GM23338 (cell line): ENCODE data around the gene OSBPL1A.
"Not testable (repeated sequence)": the region's sequence is repeated elsewhere in the genome, so short reads cannot be mapped to it uniquely, and the experiment has no call there.

Source experiments
- CREB1 ChIP-seq: fragments of 250-450 bp; sonication (Bioruptor Pico); IDR thresholded peaks from 2 replicates; pipeline ENCODE4 v1.5.0; 2020; ENCODE audit warnings: low read depth, mild to moderate bottlenecking, moderate library complexity
- EZH2 ChIP-seq: fragments of 200-600 bp; sonication (generic); IDR thresholded peaks from one replicate; pipeline ENCODE4 v1.8.0; 2017; ENCODE audit warnings: antibody characterized with exemption, mild to moderate bottlenecking, low read depth; ENCODE audit not compliant: unreplicated experiment
- EZH2phosphoT487 ChIP-seq: fragments of 200-600 bp; sonication (generic); IDR thresholded peaks from one replicate; pipeline ENCODE4 v1.8.1; 2018; ENCODE audit warnings: antibody characterized with exemption; ENCODE audit not compliant: unreplicated experiment
- JUNB ChIP-seq: IDR thresholded peaks from one replicate; pipeline ENCODE4 v1.6.1; 2016; ENCODE audit warnings: antibody characterized with exemption; ENCODE audit not compliant: unreplicated experiment
- NANOG ChIP-seq: IDR thresholded peaks from 2 replicates; pipeline ENCODE4 v1.6.1; 2016; ENCODE audit warnings: antibody characterized with exemption, borderline replicate concordance
- POLR2AphosphoS5 ChIP-seq: IDR thresholded peaks from 2 replicates; pipeline ENCODE4 v1.6.1; 2016; ENCODE audit warnings: antibody characterized with exemption, low read depth
- STAT1 ChIP-seq: IDR thresholded peaks from one replicate; pipeline ENCODE4 v1.6.1; 2016; ENCODE audit warnings: antibody characterized with exemption; ENCODE audit not compliant: unreplicated experiment
- ZNF114 ChIP-seq: fragments of 250-450 bp; sonication (Bioruptor Pico); IDR thresholded peaks from 2 replicates; pipeline ENCODE4 v1.5.0; 2020; ENCODE audit warnings: mild to moderate bottlenecking, moderate library complexity
- ZNF331 ChIP-seq: fragments of 250-450 bp; sonication (Bioruptor Pico); IDR thresholded peaks from 2 replicates; pipeline ENCODE4 v1.5.0; 2020; ENCODE audit warnings: low read depth, mild to moderate bottlenecking, moderate library complexity
- TF ChIP-seq, protein P1 (sequence below), 2 experiments: fragments of 200-600 bp in 1 of 2; sonication (generic) in 1 of 2; conservative IDR thresholded peaks; 2 replicates each; pipeline versions ENCODE4 v1.5.1 to v1.6.1; 2016 to 2017; ENCODE audit warnings: antibody characterized with exemption in 2 of 2, low read depth in 2 of 2, mild to moderate bottlenecking in 2 of 2, moderate library complexity in 1 of 2
- TF ChIP-seq, protein P2 (sequence below): IDR thresholded peaks from one replicate; pipeline ENCODE4 v1.6.1; 2018; ENCODE audit warnings: antibody characterized with exemption; ENCODE audit not compliant: unreplicated experiment
- TF ChIP-seq, protein P3 (sequence below): IDR thresholded peaks from 2 replicates; pipeline ENCODE4 v1.6.1; 2016; ENCODE audit warnings: antibody characterized with exemption

GRCh38 chr18:24149591-24149990 is 248.0 kb downstream of the OSBPL1A start:
- TF ChIP-seq, protein P1, sequence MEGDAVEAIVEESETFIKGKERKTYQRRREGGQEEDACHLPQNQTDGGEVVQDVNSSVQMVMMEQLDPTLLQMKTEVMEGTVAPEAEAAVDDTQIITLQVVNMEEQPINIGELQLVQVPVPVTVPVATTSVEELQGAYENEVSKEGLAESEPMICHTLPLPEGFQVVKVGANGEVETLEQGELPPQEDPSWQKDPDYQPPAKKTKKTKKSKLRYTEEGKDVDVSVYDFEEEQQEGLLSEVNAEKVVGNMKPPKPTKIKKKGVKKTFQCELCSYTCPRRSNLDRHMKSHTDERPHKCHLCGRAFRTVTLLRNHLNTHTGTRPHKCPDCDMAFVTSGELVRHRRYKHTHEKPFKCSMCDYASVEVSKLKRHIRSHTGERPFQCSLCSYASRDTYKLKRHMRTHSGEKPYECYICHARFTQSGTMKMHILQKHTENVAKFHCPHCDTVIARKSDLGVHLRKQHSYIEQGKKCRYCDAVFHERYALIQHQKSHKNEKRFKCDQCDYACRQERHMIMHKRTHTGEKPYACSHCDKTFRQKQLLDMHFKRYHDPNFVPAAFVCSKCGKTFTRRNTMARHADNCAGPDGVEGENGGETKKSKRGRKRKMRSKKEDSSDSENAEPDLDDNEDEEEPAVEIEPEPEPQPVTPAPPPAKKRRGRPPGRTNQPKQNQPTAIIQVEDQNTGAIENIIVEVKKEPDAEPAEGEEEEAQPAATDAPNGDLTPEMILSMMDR (conservative IDR thresholded peaks at IDR 0.05; ENCODE audit: low read depth in 2 of 2): not testable (repeated sequence)
- not testable (repeated sequence) for TF ChIP-seq EZH2phosphoT487; CREB1; POLR2AphosphoS5; ZNF331; EZH2; NANOG; STAT1; JUNB; ZNF114 (CRISPR knock-in tag)
- TF ChIP-seq, protein P2, sequence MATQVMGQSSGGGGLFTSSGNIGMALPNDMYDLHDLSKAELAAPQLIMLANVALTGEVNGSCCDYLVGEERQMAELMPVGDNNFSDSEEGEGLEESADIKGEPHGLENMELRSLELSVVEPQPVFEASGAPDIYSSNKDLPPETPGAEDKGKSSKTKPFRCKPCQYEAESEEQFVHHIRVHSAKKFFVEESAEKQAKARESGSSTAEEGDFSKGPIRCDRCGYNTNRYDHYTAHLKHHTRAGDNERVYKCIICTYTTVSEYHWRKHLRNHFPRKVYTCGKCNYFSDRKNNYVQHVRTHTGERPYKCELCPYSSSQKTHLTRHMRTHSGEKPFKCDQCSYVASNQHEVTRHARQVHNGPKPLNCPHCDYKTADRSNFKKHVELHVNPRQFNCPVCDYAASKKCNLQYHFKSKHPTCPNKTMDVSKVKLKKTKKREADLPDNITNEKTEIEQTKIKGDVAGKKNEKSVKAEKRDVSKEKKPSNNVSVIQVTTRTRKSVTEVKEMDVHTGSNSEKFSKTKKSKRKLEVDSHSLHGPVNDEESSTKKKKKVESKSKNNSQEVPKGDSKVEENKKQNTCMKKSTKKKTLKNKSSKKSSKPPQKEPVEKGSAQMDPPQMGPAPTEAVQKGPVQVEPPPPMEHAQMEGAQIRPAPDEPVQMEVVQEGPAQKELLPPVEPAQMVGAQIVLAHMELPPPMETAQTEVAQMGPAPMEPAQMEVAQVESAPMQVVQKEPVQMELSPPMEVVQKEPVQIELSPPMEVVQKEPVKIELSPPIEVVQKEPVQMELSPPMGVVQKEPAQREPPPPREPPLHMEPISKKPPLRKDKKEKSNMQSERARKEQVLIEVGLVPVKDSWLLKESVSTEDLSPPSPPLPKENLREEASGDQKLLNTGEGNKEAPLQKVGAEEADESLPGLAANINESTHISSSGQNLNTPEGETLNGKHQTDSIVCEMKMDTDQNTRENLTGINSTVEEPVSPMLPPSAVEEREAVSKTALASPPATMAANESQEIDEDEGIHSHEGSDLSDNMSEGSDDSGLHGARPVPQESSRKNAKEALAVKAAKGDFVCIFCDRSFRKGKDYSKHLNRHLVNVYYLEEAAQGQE: not testable (repeated sequence)
- TF ChIP-seq, protein P3, sequence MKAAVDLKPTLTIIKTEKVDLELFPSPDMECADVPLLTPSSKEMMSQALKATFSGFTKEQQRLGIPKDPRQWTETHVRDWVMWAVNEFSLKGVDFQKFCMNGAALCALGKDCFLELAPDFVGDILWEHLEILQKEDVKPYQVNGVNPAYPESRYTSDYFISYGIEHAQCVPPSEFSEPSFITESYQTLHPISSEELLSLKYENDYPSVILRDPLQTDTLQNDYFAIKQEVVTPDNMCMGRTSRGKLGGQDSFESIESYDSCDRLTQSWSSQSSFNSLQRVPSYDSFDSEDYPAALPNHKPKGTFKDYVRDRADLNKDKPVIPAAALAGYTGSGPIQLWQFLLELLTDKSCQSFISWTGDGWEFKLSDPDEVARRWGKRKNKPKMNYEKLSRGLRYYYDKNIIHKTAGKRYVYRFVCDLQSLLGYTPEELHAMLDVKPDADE: not testable (repeated sequence)
